NB4 (cell line): ENCODE results near the gene RASA3.

Experiments used
- DNase-seq: peaks from one replicate; pipeline ENCODE4 v3.0.0; 2010; ENCODE audit warnings: low read depth
- H3K4me3 ChIP-seq: one replicate; pipeline ENCODE4 v1.5.1; 2011; ENCODE audit warnings: mild to moderate bottlenecking, low read depth, low read length, moderate library complexity
- MYC ChIP-seq: IDR thresholded peaks from 2 replicates; pipeline ENCODE4 v1.6.1; 2011; ENCODE audit warnings: low read depth, low read length
- POLR2A ChIP-seq: IDR thresholded peaks from 2 replicates; pipeline ENCODE4 v1.6.1; 2011; ENCODE audit warnings: mild to moderate bottlenecking; ENCODE audit not compliant: insufficient read length; ENCODE audit errors: extremely low read depth
- TF ChIP-seq, protein P1 (sequence below): IDR thresholded peaks from one replicate; pipeline ENCODE4 v1.5.1; 2012; ENCODE audit warnings: low read depth, low read length
- TF ChIP-seq, protein P2 (sequence below): IDR thresholded peaks from 2 replicates; pipeline ENCODE4 v1.6.1; 2011; ENCODE audit warnings: low read depth, low read length

Gene RASA3

DNA sequence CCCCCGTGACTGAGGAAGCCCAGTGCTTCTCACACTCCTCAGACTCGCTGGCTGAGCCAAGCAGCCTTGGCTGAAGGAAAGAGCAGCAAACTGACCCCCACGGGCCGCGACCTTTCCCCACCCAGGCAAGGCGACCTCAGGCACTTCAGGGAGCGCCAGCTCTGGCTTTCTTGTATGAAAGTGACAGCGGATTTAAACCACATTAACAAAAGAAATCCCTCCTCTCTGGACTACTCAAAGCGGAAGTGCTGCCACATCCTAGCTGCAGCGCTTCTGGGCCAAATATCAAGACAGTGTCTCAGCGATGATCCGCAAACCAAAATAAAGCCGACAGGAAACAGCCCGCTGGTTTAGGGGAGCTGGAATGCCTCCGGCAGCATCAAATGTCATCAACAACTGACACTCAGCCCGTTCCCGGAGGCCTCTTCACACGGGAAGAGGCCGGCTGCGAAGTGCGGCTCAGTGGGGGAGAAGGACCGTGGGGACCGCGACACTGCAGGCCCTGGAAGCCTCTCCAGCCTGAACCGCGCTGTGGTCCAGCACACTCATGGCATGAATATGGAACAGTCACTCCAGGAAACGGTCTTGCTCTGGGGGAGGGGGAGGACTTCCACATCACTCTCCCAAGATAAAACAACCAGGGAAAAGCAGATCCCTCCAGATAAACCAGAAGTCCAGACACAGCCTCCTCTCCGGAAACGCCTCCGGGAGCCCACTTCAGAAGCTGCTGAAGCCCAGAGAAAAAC, 1.4 kb downstream of the RASA3 start:
- peak; percentile 34 for TF ChIP-seq POLR2A
- TF ChIP-seq, protein P1, sequence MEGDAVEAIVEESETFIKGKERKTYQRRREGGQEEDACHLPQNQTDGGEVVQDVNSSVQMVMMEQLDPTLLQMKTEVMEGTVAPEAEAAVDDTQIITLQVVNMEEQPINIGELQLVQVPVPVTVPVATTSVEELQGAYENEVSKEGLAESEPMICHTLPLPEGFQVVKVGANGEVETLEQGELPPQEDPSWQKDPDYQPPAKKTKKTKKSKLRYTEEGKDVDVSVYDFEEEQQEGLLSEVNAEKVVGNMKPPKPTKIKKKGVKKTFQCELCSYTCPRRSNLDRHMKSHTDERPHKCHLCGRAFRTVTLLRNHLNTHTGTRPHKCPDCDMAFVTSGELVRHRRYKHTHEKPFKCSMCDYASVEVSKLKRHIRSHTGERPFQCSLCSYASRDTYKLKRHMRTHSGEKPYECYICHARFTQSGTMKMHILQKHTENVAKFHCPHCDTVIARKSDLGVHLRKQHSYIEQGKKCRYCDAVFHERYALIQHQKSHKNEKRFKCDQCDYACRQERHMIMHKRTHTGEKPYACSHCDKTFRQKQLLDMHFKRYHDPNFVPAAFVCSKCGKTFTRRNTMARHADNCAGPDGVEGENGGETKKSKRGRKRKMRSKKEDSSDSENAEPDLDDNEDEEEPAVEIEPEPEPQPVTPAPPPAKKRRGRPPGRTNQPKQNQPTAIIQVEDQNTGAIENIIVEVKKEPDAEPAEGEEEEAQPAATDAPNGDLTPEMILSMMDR: no peak
- TF ChIP-seq, protein P2, sequence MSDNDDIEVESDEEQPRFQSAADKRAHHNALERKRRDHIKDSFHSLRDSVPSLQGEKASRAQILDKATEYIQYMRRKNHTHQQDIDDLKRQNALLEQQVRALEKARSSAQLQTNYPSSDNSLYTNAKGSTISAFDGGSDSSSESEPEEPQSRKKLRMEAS: peak; percentile 38; the same call in 1 of the 2 replicates
- peak; percentile 67; the same call in 1 of the 2 replicates for TF ChIP-seq MYC
- H3K4me3 ChIP-seq: peak overlapping the region; percentile 85
- peak; percentile 94 for DNase-seq

DNA sequence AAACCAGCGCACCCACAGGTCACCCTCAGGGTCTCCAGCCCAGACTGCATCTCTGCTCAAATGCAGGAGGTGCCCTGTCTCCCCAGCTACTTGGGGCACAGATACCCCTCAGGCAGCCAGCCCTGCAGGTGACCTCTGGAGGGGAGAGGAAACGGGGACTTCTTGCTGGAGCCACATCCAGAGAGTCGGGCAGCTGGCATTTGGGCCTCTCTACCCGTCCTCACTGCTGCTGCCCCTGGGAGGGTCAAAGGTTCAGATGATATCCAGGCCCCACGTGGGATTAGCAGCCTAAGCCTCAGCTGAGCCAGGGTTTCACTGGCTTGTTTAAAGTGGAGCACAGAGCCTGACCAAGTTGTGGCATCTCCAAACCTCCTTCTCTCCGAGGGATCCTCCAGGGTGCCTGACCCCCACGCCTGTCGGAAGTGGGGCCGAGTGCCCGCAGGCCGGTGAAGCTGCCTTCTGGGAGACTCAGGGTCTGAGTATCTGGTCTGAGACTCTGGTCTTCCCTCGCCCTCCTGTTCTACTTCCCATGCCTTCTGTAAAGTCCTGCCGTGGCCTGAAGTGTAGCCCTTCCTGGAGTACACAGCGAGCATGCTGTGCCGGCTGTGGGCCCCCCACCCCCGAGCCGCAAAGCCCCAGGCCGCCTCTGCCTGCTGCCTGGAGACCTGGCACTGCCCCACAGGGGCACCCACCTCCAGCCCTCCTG, 2.1 kb downstream of the RASA3 start:
- TF ChIP-seq MYC (no peak), POLR2A (no peak)
- TF ChIP-seq, protein P1: no peak
- TF ChIP-seq, protein P2: peak; percentile 10; the same call in 1 of the 2 replicates
- peak overlapping the region; percentile 85 for H3K4me3 ChIP-seq
- DNase-seq: no peak

DNA sequence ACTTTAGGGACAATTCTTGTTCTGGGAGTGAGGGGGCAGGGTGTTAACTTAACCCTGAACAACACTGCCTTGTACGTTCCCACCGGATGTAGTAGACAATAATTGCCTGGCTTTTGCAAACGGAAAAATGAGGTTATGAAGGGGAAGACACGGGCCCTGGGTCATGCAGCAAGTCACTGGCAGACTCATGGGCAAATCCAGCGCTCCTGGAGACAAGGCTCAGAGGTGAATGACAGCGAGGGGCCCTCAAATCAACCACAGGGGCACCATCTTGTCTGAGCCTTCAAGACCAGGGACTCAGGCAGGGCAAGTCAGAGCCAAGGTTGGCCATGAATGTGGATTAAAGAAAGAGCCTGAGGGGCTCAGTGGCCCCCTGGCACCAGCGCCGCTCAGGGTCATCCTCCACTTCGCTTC, 2.8 kb downstream of the RASA3 start:
- H3K4me3 ChIP-seq: peak overlapping the region; percentile 85
- TF ChIP-seq, protein P1: no peak
- TF ChIP-seq, protein P2: no peak
- DNase-seq: peak; percentile 78

DNA sequence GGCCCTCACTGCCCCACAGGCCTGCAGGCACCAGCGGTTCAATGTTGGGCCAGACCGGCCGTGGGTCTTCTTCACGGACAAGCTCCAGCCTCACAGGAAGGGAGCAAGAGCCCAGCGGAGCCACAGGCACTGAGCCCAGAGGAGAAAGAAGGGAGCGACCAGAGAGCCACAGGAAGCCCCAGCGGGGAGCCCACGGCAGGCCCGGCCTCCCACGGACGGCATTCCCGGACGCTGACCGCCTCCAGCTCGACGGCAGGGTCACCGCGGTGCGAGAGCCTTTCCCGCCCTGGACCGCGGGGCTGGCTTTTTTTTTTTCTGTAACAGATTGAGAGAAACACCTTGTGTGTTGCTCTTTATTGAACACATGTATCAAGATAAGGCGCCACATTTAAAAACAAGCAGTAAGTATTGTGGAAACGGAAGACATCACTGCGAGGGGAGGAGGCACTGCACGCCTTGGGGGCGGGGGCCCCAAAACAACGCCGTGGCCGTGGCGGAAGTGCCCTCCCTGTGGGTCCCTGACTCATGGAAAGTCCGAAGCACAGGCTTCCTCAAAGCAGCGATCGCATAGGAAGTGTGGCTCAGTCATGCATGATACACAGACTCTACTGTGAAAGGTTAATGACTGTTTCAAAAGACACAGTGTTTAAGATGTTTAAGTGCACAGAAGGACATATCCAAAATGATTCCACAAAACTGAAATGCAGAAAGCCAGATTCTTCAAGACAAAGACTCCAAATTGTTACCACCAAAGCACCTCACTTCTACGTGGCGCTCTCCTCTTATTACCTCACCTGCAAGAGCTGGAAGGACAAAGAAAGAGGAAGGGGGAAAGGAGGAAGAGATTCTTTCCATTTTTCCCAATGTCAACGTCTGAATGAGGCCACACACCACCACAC, 3.5 kb downstream of the RASA3 start:
- peak overlapping the region; percentile 85 for H3K4me3 ChIP-seq
- DNase-seq: peak; percentile 96
- TF ChIP-seq, protein P1: no peak
- TF ChIP-seq POLR2A (peak; percentile 20), MYC (peak; percentile 93)
- TF ChIP-seq, protein P2: peak; percentile 90

DNA sequence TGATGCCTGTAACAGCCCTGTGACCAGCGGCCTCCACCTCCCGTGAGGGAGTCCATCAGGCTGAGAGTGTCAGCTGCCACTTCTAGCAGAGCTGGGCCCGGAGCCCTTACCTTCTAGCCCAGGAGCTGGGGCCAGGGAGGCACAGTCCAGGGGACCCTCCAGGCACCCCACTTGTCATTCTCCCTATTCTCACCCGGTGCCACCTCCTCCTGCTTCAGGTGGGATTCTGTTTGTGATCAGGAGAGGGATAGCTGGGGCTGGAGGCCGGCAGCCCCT, 4.1 kb downstream of the RASA3 start:
- DNase-seq: no peak
- TF ChIP-seq, protein P1: no peak
- TF ChIP-seq MYC: no peak
- TF ChIP-seq, protein P2: no peak
- no peak for TF ChIP-seq POLR2A
- no peak overlapping the region for H3K4me3 ChIP-seq
